ENCODE results near the gene H1-8.

H1-8 gene

GRCh38 chr3:129576514-129577352, 33.8 kb downstream of the H1-8 start:
- Histone ChIP-seq H3K4me3 (ENCODE audit: insufficient read length, low read depth) (no peak overlapping the region), H3K9ac (ENCODE audit: insufficient read length, low read depth) (peak overlapping the region; percentile 63), H3K27me3 (ENCODE audit: insufficient read depth, insufficient read length) (no peaks in the 10 kb centered on the region), H3K9me3 (ENCODE audit: insufficient read depth, low read length) (no peaks in the 10 kb centered on the region), H3K36me3 (ENCODE audit: insufficient read depth, insufficient read length, low read length) (peaks cover 99% of the 10 kb centered on the region), H3K4me1 (ENCODE audit: insufficient read depth, insufficient read length) (peaks cover 33% of the 10 kb centered on the region)
- TF ChIP-seq YY1 (IDR thresholded peaks at IDR 0.05; ENCODE audit: insufficient read depth, insufficient read length) = no peak
- TF ChIP-seq SUZ12 (IDR thresholded peaks at IDR 0.05; ENCODE audit: extremely low read depth, insufficient read depth, insufficient read length) = no peak
- TF ChIP-seq ZNF274 (IDR thresholded peaks at IDR 0.05; ENCODE audit: low read depth, low read length) = no peak
- DNase-seq (ENCODE audit: low read depth, low spot score) = no peak

DNA sequence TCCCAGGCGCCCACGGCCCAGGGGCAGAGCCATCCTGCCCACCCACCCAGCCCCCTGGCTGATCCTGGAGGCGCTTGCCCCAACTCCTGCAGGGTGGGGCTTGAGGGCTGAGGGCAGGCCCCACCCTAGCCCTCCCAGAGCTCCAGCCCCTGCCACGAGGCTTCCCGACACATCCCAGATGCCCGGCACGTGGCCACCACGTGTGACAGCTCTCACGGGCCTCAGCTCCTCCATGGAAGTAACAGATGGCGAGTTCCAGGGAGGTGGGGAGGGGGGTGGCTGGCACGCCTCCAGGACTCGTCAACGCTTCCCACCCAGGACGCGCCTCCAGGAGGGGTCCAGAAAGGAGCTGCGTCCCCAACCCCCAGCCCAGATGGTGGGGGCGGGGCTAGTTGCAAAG, 34.4 kb downstream of the H1-8 start:
- Histone ChIP-seq H3K36me3 (ENCODE audit: insufficient read depth, insufficient read length, low read length) (peaks cover 99% of the 10 kb centered on the region), H3K4me3 (ENCODE audit: insufficient read length, low read depth) (no peak overlapping the region), H3K4me1 (ENCODE audit: insufficient read depth, insufficient read length) (peaks cover 33% of the 10 kb centered on the region), H3K9me3 (ENCODE audit: insufficient read depth, low read length) (no peaks in the 10 kb centered on the region), H3K27me3 (ENCODE audit: insufficient read depth, insufficient read length) (no peaks in the 10 kb centered on the region), H3K9ac (ENCODE audit: insufficient read length, low read depth) (no peak overlapping the region)
- TF ChIP-seq YY1 (IDR thresholded peaks at IDR 0.05; ENCODE audit: insufficient read depth, insufficient read length) (no peak), ZNF274 (IDR thresholded peaks at IDR 0.05; ENCODE audit: low read depth, low read length) (no peak), SUZ12 (IDR thresholded peaks at IDR 0.05; ENCODE audit: extremely low read depth, insufficient read depth, insufficient read length) (no peak)
- no peak for DNase-seq (ENCODE audit: low read depth, low spot score)

DNA sequence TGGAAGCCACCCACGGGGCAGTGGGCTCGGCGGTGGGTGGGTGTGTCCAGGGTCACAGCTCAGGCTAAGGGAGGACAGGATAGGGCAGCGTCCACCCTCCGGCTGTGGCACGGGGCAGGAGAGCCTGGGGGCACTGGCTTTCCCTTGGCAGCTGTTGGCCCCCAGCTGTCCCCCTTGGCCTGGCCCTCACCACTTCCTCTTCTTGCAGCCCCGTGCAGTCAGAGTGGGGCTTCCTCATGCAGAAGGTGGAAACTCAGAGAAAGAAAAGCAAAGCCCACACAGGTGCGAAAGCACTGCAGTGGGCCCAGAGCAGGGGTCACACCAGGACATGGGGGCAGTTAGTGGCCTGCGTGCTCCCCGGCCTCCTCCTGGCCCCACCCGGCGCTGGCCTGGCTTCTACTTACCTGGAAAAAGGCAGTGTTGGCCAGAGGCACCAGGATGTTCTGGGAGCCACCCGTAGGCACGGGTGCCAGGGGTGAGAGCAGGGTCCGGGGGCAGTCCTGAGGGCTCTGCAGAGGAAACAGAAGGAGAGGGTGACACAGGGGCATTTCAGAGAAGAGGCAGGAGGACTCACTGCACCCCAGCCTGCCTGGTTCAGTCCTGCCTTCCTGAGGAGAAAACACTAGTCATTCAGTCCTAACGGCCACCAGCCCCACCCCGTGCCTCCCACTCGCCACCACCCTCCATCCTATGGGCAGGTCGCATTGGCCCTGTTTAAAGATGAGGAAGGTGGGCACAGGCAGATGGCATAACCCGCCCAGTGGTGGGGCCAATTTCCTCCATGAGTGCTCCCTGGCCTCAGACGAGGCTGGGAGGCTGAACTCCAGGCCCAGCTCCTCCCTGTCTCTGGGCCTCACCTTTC, 35.2 kb downstream of the H1-8 start:
- Histone ChIP-seq H3K9me3 (ENCODE audit: insufficient read depth, low read length) (no peaks in the 10 kb centered on the region), H3K4me1 (ENCODE audit: insufficient read depth, insufficient read length) (peaks cover 33% of the 10 kb centered on the region), H3K36me3 (ENCODE audit: insufficient read depth, insufficient read length, low read length) (peaks cover 99% of the 10 kb centered on the region), H3K4me3 (ENCODE audit: insufficient read length, low read depth) (no peak overlapping the region), H3K27me3 (ENCODE audit: insufficient read depth, insufficient read length) (no peaks in the 10 kb centered on the region), H3K9ac (ENCODE audit: insufficient read length, low read depth) (no peak overlapping the region)
- no peak for DNase-seq (ENCODE audit: low read depth, low spot score)
- TF ChIP-seq ZNF274 (IDR thresholded peaks at IDR 0.05; ENCODE audit: low read depth, low read length) (no peak), YY1 (IDR thresholded peaks at IDR 0.05; ENCODE audit: insufficient read depth, insufficient read length) (no peak), SUZ12 (IDR thresholded peaks at IDR 0.05; ENCODE audit: extremely low read depth, insufficient read depth, insufficient read length) (no peak)

GRCh38 chr3:129579991-129580390, 37.0 kb downstream of the H1-8 start:
- Histone ChIP-seq H3K9me3 (ENCODE audit: insufficient read depth, low read length) (no peaks in the 10 kb centered on the region), H3K4me1 (ENCODE audit: insufficient read depth, insufficient read length) (peaks cover 21% of the 10 kb centered on the region), H3K27me3 (ENCODE audit: insufficient read depth, insufficient read length) (no peaks in the 10 kb centered on the region), H3K9ac (ENCODE audit: insufficient read length, low read depth) (no peak overlapping the region), H3K36me3 (ENCODE audit: insufficient read depth, insufficient read length, low read length) (peaks cover 99% of the 10 kb centered on the region), H3K4me3 (ENCODE audit: insufficient read length, low read depth) (no peak overlapping the region)
- TF ChIP-seq YY1 (IDR thresholded peaks at IDR 0.05; ENCODE audit: insufficient read depth, insufficient read length) (no peak), SUZ12 (IDR thresholded peaks at IDR 0.05; ENCODE audit: extremely low read depth, insufficient read depth, insufficient read length) (no peak), ZNF274 (IDR thresholded peaks at IDR 0.05; ENCODE audit: low read depth, low read length) (no peak)
- DNase-seq (ENCODE audit: low read depth, low spot score) = no peak

DNA sequence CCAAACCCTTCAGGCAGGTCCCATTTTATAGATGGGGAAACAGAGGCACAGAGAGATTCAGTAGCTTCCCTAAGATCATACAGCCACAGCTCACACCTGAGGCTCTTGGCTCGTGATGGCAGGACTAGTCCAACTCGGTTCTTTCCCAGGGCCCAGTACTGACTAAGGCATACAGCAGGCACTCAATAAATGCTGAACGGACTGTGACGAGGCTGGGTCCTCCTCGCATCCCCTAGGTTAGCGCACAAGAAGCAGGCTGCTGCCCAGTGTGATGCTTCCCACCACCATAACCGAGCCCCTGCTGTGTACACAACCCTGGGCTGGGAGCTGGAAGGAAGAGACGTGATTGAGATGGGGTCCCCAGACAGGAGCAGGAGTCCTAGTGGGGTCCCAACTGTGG, 38.6 kb downstream of the H1-8 start:
- H3K4me3 ChIP-seq (ENCODE audit: insufficient read length, low read depth) = no peak overlapping the region
- H3K27me3 ChIP-seq (ENCODE audit: insufficient read depth, insufficient read length) = no peaks in the 10 kb centered on the region
- TF ChIP-seq YY1 (IDR thresholded peaks at IDR 0.05; ENCODE audit: insufficient read depth, insufficient read length) = no peak
- TF ChIP-seq SUZ12 (IDR thresholded peaks at IDR 0.05; ENCODE audit: extremely low read depth, insufficient read depth, insufficient read length) = no peak
- TF ChIP-seq ZNF274 (IDR thresholded peaks at IDR 0.05; ENCODE audit: low read depth, low read length) = no peak
- H3K36me3 ChIP-seq (ENCODE audit: insufficient read depth, insufficient read length, low read length) = peaks cover 99% of the 10 kb centered on the region
- no peaks in the 10 kb centered on the region for H3K9me3 ChIP-seq (ENCODE audit: insufficient read depth, low read length)
- H3K9ac ChIP-seq (ENCODE audit: insufficient read length, low read depth) = no peak overlapping the region
- no peak for DNase-seq (ENCODE audit: low read depth, low spot score)
- H3K4me1 ChIP-seq (ENCODE audit: insufficient read depth, insufficient read length) = peaks cover 7% of the 10 kb centered on the region

DNA sequence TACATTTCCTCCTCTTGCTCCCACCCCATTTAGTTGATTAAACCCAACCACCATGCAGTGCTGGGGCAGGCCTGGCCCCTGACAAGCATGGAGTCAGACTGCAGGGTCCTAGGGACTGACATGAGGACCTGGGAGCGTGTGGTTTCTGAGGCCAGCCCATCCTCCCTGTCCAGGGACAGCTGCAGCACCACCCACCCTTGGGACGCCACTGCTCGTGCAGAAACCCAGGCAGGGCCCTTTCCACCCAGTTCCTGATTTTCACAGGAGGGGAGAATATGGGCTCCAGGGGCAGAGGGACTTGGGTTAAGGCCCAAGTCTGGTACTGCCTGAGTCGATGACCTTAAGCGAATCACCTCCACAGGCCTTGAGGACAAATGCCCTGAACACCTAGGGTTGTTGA, 39.8 kb downstream of the H1-8 start:
- no peaks in the 10 kb centered on the region for H3K9me3 ChIP-seq (ENCODE audit: insufficient read depth, low read length)
- no peak overlapping the region for H3K4me3 ChIP-seq (ENCODE audit: insufficient read length, low read depth)
- DNase-seq (ENCODE audit: low read depth, low spot score) = no peak
- TF ChIP-seq ZNF274 (IDR thresholded peaks at IDR 0.05; ENCODE audit: low read depth, low read length) (no peak), SUZ12 (IDR thresholded peaks at IDR 0.05; ENCODE audit: extremely low read depth, insufficient read depth, insufficient read length) (no peak), YY1 (IDR thresholded peaks at IDR 0.05; ENCODE audit: insufficient read depth, insufficient read length) (no peak)
- no peak overlapping the region for H3K9ac ChIP-seq (ENCODE audit: insufficient read length, low read depth)
- no peaks in the 10 kb centered on the region for H3K27me3 ChIP-seq (ENCODE audit: insufficient read depth, insufficient read length)
- peaks cover 100% of the 10 kb centered on the region for H3K36me3 ChIP-seq (ENCODE audit: insufficient read depth, insufficient read length, low read length)
- peaks cover 2% of the 10 kb centered on the region for H3K4me1 ChIP-seq (ENCODE audit: insufficient read depth, insufficient read length)

GRCh38 chr3:129583289-129583688, 40.3 kb downstream of the H1-8 start:
- Histone ChIP-seq H3K27me3 (ENCODE audit: insufficient read depth, insufficient read length) (no peaks in the 10 kb centered on the region), H3K9me3 (ENCODE audit: insufficient read depth, low read length) (no peaks in the 10 kb centered on the region), H3K9ac (ENCODE audit: insufficient read length, low read depth) (no peak overlapping the region), H3K4me1 (ENCODE audit: insufficient read depth, insufficient read length) (peaks cover 6% of the 10 kb centered on the region), H3K36me3 (ENCODE audit: insufficient read depth, insufficient read length, low read length) (peaks cover 100% of the 10 kb centered on the region), H3K4me3 (ENCODE audit: insufficient read length, low read depth) (no peak overlapping the region)
- TF ChIP-seq ZNF274 (IDR thresholded peaks at IDR 0.05; ENCODE audit: low read depth, low read length) (no peak), YY1 (IDR thresholded peaks at IDR 0.05; ENCODE audit: insufficient read depth, insufficient read length) (no peak), SUZ12 (IDR thresholded peaks at IDR 0.05; ENCODE audit: extremely low read depth, insufficient read depth, insufficient read length) (no peak)
- no peak for DNase-seq (ENCODE audit: low read depth, low spot score)

Measured in NT2/D1 (cell line).